CD4-positive, alpha-beta T cell treated with Interferon alpha-2 for 1 hour (primary cell): Measurements from ENCODE around the gene DPP6.
"Not testable (repeated sequence)": the region's sequence is repeated elsewhere in the genome, so short reads cannot be mapped to it uniquely, and the experiment has no call there.

Experiments
- DNase-seq, 2 donors: peaks; one replicate each; pipeline ENCODE4 v3.0.0-alpha.2; 2020 to 2022

Gene DPP6

GRCh38 chr7:154051643-154052529, at the start of gene DPP6:
Gene DPP6, plus strand, starts transcription at chr7:154052398.
- not testable (repeated sequence) for DNase-seq

GRCh38 chr7:154009423-154009911, 42.7 kb upstream of the DPP6 start:
- not testable (repeated sequence) for DNase-seq

GRCh38 chr7:154010726-154011568, 41.3 kb upstream of the DPP6 start:
- not testable (repeated sequence) for DNase-seq

- not testable (repeated sequence) for DNase-seq
Measured at GRCh38 chr7:154012800-154013199, 39.4 kb upstream of the DPP6 start.

GRCh38 chr7:154015636-154016035, 36.6 kb upstream of the DPP6 start:
- DNase-seq, result not testable (repeated sequence)

GRCh38 chr7:154018354-154018753, 33.8 kb upstream of the DPP6 start:
- not testable (repeated sequence) for DNase-seq

GRCh38 chr7:154027805-154028204, 24.4 kb upstream of the DPP6 start:
- not testable (repeated sequence) for DNase-seq

- DNase-seq, result not testable (repeated sequence)
Measured at GRCh38 chr7:154030476-154031080, 21.6 kb upstream of the DPP6 start.

GRCh38 chr7:154039466-154040165, 12.6 kb upstream of the DPP6 start:
- DNase-seq, result not testable (repeated sequence)

GRCh38 chr7:154050394-154050793, 1.8 kb upstream of the DPP6 start:
- not testable (repeated sequence) for DNase-seq

GRCh38 chr7:154051006-154051642, 1.1 kb upstream of the DPP6 start:
- not testable (repeated sequence) for DNase-seq

- DNase-seq, result not testable (repeated sequence)
Measured at GRCh38 chr7:154052530-154053252, 493 bp downstream of the DPP6 start.

GRCh38 chr7:154053466-154054312, 1.5 kb downstream of the DPP6 start:
- DNase-seq, result not testable (repeated sequence)

GRCh38 chr7:154054664-154055063, 2.5 kb downstream of the DPP6 start:
- DNase-seq, result not testable (repeated sequence)

- DNase-seq, result not testable (repeated sequence)
Measured at GRCh38 chr7:154055491-154056106, 3.4 kb downstream of the DPP6 start.

GRCh38 chr7:154058783-154059182, 6.6 kb downstream of the DPP6 start:
- not testable (repeated sequence) for DNase-seq

- DNase-seq, result not testable (repeated sequence)
Measured at GRCh38 chr7:154060551-154060950, 8.4 kb downstream of the DPP6 start.

- not testable (repeated sequence) for DNase-seq
Measured at GRCh38 chr7:154071833-154072232, 19.6 kb downstream of the DPP6 start.
